Activated effector memory CD4-positive, alpha-beta T cell treated with Interleukin-2 at 50 U/mL for 16 hours (primary cell): ENCODE data around the gene EFNA2.
"Not testable (repeated sequence)": the region's sequence is repeated elsewhere in the genome, so short reads cannot be mapped to it uniquely, and the experiment has no call there.

Experiments
- DNase-seq: peaks from one replicate; pipeline ENCODE4 v3.0.0-alpha.2; 2020

Gene EFNA2

DNA sequence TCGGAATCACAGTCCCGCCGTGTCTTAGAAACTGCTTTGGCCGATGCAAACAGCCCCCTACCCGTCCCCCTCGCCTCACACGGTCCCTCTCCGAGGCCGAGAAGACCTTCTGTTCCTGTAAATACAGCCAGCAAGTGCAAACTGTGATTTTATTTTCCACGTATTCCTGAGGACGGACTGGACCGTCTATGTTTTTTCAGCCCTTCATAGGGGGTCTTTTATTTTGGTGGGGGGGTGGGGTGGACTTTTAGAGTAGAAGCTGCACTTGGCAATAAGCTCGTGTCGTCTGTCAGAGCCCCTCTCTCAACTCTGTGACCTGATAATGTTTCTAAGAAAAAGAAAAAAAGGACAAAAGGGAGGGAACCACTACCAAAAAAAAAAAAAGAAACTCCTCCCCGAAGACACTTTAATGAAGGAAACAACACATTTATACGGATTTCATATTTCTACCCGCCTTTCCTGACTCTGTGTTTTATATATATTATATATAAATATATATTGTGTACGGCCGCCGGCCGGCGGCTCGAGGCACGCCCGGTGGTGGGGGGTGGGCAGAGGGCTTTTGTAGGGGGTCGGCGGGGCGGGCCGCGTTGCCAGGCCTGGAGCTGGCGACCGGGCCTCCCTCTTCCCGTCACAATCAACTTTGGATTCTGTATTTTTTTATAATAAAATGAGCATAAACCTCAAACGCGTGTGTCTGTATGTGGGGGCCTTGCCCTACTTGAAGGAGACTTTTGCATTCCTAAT lies 15.2 kb downstream of the EFNA2 start:
- DNase-seq, result no peak

DNA sequence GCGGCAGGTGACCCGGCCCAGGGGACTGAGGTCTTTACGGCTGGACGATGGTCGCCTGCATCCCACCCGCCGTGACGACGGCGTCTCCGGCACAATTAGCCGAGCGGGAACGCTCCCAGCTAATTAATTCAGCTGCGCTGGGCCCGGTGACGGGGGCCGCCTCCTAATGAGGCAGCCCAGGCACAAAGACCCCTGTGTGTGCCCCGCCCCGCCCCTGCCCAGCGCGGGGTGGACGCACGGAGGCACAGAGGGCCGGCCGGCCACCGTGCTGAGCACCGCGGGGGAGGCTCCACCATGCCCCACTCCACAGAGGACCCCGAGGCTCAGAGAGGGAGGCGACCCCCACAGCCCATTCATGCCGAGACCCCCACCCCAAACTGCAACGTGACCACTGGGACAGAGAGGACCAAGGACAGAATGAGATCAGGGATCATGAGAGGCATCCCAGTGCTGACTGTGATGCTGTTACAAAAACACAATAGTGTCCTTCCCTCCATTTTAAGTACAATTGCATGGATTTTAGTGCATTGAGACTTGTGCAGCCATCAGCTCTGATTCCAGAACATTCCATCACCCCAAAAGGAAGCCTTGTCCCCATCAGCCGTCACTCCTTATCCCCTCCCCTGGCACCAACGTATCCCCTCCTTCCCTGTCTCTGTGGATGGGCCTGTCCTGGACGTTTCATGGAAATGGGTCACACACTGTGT lies 17.0 kb downstream of the EFNA2 start:
- DNase-seq, result no peak

DNA sequence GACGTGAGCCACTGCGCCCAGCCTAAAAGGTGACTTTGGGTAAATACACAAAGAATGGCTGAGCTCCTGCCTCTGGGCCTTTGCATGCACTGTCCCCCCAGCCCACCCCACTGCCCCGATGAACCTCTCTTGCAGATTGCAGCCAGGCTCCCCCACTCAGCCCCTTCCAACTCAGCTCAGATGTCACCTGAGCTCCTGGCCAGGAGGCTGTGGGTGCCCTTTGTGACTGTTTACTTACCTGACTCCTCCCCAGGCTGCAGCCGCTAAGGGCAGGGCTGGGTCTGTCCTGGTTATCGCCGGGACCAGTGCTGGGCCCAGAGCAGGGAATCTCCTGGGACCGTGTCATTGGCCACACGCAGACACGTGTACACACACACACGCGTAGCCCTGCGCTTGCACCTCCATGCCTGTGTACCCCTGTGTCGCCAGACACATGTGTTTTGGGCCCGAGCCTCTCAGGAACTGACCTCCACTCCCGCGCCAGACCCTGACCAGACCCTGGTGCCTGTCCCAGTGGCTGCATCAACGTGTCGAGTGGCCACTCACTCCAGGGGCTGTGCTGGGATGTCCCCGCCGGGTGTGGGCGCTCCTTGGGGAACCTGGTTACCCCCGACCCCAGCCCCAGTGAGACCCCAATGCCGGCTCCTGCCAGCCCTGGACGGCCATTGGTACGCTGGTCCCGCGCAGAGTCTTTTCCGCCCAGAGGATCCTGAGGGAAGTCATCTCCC lies 18.7 kb downstream of the EFNA2 start:
- DNase-seq, result no peak

DNA sequence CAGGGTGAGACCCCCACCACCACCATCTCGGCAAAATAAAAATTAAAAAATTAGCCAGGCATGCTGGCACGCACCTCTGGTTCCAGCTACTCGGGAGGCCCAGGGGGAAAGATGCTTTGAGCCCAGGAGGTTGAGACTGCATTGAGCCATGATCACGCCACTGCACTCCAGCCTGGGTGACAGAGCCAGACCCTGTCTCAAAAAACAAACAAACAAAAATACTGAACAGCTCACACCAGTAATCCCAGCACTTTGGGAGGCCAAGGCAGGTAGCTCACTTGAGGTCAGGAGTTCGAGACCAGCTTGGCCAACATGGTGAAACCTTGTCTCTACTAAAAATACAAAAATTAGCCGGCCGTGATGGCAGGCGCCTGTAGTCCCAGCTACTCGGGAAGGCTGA lies 19.7 kb downstream of the EFNA2 start:
- DNase-seq, result not testable (repeated sequence)

DNA sequence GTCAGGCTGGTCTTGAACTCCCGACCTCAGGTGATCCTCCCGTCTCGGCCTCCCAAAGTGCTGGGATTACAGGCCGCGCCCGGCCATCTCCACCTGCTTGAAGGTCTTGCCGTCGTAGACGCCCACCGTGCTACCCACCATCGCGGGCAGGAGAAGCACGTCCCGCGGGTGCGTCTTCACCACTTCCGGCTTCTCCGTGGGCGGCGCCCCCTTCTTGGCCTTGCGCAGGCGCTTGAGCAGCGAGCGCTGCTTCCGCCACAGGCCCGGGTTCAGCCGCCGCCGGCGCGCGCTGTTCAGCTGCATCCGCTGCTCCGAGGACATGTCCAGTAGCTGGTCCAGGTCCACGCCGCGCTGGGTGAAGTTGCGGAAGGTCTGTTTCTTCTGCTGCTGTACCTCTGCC lies 21.6 kb downstream of the EFNA2 start:
- DNase-seq, result no peak

DNA sequence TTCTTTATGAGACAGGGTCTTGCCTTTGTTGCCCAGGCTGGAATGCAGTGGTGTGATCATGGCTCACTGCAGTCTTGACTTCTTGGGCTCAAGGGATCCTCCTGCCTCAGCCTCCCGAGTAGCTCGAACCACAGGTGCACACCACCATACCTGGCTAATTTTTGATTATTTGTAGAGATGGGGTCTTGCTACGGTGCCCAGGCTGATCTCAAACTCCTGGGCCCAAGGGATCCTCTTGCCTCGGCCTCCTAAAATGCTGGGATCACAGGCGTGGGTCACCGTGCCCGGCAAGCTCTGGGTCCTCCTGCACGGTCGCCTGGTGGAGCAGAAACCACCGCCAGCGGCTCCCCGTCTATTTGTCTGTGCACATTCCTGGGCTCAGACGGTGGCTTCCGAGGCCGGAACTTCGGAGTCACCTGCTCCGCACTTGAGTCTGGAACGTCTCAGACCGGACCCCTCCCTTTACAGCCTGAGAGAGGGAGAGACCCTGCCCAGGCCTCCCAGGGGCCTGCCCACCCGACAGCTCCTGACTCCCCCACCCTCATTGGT lies 22.2 kb downstream of the EFNA2 start:
- DNase-seq, result no peak

DNA sequence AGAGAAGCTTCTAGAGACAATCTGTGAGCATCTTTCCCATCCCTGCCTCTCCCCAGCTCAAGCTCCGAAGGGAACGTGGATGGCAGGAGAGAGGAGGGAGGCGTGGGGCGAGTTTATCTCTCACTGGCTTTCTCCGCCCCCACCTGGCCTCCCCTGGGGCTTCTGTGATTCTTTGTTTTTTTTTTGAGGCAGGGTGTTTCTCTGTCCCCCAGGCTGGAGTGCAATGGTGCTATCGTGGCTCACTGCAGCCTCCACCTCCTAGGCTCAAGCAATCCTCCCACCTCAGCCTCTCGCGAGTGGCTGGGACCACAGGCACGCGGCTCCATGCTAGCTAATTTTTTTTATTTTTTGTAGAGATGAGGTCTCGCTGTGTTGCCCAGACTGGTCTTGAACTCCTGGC lies 23.0 kb downstream of the EFNA2 start:
- no peak for DNase-seq

DNA sequence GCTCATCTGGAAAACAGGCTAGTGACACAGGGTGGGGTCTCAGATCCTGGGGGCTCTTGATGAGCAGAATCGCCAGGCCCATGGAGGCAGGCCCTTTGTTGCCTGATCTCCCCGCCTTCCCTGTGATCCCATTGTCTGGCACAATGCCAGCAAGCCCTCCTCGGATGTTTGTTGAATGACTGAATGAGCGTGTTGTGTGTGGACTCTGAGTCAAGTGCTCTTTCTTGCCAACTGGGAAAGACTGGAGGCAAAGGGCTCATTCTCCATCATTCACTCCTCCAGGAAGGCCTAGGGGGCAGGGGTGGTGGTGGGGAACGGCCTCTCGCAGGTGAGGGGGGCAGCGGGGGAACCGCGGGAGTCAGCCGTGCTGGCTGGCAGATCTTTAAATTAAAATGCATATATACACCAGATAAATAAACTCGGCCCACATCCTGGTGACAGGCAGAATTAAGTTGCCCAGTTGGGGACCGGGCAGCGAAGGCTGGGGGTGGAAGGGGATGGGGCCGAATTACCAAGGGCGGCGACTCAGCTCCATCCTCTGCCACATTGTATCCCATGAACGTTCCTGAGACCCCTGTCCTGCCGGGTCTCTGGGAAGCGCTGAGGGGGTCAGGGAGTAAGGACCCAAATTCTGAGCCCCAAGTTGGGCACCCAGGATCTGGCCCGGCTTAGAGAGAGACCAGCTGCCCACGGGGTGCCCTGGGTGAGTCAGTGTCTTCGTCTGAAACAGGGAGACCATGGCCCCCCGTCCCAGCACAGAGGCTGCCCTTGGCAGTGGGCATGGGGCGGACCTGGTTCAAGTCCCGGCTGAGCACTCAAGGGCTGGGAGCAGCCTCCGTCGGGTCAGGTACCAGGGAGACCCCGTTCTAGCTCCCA lies 24.5 kb downstream of the EFNA2 start:
- DNase-seq, result no peak

DNA sequence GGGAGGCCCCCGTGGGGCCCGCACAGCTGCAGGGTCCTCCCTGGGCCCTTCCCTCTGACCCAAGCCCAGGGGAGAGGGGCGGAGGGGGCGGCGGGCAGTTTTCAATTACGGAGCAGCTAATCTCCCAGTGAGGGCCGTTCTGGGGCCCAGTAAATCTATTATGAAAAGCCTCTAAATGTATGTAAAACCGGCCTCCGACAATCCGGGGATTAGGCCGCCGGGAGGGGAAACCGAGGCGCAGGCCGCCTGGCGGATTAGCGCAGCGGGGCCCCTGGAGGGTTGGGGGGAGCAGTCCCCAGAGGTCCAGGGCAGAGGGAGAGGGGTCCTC lies 25.1 kb downstream of the EFNA2 start:
- no peak for DNase-seq

DNA sequence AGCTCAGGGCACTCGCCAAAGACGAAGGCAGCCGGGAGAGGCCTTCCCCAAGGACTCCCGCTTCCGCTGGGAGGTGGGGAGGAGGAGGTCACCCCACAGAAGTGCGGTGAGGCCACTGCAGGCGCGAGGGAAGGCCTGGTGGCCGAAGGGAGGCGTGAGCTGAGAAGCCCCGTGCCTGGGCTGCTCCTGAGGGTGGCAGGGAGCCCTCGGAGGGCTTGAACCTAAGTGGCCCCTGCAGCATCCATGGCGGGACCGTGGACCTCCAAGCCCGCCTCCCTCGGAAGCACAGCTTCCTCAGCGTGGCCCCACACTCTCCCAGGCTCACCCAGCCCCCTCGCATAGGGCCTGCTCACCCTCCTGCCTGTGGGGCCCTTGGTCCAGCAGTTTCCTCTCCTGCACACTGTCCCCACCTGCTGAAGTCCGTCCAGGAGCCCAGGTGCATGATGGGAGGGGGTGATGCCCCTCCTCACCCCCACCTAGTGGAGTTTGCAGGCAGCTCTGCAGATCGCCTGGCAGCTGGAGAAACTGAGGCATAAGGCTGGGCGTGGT lies 25.9 kb downstream of the EFNA2 start:
- no peak for DNase-seq

DNA sequence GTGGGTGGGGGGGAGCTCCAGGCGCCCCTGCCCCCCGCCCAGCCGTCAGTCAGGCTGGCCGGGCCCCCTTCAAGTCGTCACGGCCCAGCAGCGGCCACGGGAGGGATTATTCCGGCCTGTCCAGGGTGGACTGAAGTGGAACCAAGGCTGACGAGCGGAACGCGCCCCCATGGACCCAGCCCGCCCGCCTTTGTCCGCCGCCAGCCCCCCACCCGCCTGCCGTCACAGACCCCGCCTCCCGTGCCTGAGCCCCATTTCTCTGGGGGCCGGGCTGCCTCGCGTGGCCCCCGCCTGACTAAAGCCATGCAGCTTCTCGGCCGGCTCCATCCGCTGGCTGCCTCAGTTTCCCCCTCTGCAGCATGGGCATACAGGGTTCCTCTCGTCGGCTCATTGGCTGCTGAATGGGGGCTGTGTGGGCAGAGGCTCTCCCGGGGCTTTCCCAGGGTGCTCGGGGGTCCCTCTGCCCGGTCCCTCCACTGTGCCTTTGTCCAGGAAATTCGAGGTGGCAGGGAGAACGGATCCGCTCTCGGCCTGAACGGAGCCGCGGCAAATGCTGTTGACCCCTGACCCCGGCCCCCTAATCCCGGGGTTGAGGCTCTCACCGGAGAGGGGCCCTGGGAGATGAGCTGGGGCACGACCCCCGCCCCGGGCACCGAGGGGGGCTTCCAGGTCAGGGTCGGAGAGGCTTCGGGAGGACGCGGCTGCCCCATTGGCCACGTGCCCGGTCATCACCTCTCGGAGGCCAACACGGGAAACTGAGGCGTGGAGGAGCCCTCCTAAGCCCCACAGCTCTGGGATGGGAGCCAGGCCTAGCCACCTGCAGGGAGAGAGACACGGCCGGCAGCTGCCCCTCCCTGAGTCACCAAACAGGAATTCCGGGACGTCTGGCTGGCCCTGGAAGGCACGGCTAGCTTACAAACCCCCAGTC lies 27.4 kb downstream of the EFNA2 start:
- no peak for DNase-seq

DNA sequence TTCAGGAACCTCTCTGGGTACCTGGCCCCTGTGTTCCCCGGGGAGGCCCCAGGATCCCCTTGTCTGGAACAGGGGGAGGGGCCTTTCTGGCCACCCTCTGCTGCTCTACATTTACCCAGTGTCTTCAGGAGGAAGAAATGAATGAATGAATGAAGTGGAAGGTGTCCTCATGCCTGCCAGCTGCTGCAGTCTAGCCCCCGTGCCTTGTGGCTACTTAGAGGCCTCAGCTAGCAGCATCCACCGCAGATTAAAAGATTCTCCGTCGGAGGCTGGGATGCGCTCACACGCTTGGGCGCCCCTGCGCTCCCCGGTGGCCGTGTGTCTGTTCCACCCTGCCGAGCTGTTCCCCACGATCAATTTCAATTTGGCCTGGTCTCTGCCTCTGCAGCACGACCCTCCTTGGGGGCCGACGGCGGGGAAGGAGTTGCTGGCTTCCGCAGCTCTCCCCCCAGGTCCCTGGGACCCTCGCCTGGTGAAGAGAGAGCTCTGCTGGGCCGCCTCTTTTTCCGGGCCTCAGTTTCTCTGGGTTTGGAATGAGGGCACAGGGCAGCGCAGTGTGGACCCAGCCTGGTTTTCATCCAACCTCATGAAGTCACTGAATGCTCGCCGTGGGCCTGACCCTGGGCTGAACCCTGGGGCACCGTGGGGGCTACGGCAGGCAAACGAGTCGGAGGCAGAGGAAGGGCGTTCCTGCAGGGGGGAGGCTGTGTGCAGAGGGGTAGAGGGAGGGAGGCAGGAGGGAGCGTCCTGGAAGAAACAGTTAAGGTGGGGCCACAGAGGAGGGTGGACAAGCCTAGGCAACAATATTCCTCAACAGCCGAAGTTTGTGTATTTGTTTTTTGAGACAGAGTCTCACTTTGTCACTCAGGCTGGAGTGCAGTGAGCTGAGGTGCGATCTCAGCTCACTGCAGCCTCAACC lies 28.3 kb downstream of the EFNA2 start:
- no peak for DNase-seq

DNA sequence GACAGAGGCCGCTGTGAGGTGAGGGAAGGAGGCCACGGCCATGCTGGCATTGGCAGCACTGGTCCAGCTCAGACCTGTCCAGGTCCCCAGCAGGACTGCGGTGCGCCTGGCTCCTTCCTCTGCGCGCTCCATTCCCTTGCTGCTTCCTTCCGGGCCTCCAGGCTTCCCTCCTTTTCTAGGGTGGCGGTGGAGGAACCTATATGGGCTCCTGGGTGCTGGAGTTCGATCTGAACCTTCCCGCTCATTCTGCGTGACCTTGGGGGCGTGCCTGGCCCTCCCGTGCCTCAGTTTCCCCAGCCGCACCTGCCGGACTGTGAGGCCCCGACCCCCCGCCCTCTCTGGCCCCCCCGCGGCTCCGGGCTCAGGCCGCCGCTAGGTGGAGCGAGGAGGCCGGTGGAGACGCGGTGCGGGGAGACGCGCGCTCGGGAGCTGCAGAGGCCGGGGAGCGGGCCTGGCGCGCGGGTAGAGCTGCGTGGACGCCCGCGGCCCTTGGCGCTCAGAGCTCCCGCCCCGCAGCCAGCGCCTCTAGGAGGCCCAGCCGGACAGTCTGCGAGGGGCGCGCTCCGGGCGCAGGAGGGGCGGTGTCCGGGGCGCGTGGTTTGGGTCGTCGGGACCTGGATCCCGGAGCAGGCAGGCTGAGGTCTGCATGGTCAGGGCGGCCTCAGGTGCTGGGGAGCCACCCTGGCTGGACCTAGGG lies 29.9 kb downstream of the EFNA2 start:
- no peak for DNase-seq

DNA sequence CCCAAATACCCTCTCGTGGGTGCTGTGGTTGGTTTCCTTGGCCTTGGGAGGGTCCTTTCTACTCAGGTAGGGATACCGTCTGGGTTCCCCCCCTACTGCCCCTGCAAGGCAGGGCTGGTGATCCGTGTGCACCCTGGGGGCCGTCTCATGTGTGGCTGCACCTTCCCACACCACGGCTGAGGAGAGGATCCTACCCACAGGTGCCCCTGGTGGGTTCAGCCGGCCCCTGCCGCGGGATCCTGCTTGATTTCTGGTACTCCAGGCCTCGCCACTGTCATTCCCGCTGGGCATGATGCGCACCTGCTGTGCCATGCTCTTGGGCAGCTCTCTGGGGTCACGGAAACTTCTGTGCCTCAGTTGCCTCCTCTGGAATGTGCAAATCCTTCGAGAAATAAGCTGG lies 30.8 kb downstream of the EFNA2 start:
- DNase-seq, result no peak

DNA sequence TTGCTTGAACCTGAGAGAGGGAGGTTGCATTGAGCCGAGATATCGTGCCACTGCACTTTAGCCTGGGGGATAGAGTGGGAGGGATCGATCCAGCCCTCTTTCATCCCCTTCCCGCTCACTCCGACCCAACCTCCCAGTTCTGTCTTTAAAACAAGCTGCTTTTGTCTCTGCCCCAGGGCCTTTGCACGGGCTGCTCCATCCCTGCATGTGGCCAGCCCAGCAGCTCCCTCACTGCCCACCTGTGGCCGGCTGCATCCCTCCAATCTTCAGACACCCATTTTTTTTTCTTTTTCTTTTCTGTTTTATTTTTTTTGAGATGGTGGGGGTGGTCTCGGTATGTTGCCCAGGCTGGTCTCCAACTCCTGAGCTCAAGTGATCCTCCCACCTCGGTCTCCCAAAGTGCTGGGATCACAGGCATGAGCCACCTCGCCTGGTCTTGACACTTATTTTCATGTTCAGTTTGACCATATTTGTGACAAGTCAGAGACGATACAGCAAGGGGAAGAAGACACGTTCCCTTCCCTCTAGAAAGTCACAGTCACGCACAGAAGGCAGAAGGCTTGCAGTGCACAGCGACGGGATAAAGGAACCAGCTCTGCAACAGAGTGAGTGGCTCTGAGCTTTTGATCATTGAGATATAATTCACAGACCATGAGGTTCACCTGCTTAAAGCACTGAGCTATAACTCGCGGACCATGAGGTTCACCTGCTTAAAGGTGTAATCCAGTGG lies 31.8 kb downstream of the EFNA2 start:
- no peak for DNase-seq

DNA sequence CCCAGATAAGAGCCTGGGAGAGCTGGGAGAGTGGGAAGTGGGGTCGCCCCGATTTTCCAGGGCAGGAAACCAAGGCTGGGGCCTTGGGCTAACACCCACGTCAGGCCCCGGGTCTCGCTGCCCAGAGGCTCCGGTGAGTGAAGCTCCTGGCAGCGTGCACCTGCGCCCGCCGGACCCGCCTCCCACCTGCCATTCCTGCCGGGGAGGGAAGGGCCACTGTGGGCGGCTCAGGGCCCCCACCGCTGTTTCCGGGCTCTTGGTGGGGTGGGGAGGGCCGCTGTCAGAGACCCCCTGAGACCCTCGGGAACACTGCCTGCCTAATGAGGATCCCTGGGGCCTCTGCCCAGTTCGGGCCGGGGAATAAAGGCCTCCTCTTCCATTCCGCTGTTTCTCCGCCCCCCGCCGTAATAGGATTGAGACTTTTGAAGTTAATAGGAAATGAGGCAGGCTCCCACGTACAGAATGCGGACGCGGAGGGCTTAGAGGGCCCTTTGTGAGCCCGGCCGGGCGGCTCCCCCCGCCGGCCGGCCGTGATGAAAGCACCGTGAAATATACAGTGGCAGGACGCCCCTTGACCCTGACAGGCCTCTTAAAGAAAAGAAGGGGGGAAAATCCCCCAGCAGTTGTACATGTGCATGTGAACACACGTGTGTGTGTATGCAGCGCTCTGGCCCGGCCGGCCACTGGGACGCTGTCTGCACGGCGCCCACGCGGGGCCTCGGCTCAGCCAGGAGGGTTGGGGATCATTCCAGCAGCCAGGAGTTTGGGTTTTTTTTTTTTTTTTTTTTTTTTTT lies 33.2 kb downstream of the EFNA2 start:
- no peak for DNase-seq

DNA sequence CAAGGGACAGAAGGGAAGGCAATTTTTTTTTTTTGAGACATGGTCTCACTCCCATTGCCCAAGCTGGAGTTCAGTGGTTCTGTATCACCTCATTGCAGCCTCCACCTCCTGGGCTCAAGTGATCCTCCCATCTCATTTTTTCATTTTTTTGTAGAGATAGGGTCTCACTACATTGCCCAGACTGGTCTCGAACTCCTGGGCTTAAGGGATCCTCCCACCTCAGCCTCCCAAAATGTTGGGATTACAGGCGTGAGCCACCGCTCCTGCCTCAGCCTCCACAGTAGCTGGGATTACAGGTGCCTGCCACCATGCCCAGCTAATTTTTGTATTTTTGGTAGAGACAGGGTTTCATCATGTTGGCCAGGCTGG lies 34.6 kb downstream of the EFNA2 start:
- not testable (repeated sequence) for DNase-seq

DNA sequence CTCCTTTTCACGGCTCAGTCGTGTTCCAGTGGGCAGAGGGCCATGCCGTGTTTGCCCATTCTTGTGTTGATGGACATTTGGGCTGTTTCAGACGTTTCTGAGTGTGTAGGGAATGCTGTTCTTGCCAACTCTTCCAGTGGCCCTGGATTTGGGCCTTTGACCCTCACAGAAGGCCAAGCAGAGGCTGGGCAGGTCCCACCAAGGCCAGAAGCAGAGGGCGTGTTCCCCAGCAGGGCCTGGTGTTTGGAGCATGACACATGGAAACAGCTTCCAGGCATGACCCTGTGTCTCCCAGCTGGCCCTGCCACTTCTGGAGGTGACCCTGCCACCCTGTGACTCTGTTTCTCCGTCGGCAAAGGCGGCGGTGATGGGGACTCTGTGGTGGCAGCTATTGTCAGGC lies 35.9 kb downstream of the EFNA2 start:
- no peak for DNase-seq
